H9 (cell line): ENCODE measurements around the gene PSMB7. TPM values are rescaled to one million over a fixed set of nuclear protein-coding genes. Genes with fewer than 3 reads are reported as not detected.

Experiments used
- DNase-seq: peaks from one replicate; pipeline ENCODE4 v3.0.0-alpha.2; 2017
- H2AFZ ChIP-seq: one replicate; pipeline ENCODE4 v1.6.1; 2013; ENCODE audit warnings: mild to moderate bottlenecking, low read length, control low read depth, moderate library complexity
- H2AK5ac ChIP-seq: 2 replicates; pipeline ENCODE4 v1.6.1; 2013; ENCODE audit warnings: low read length, control low read depth, mixed read lengths; ENCODE audit not compliant: insufficient read length
- H2BK120ac ChIP-seq: one replicate; pipeline ENCODE4 v1.6.1; 2013; ENCODE audit warnings: low read depth, mild to moderate bottlenecking, low read length, control low read depth, inconsistent platforms; ENCODE audit not compliant: poor library complexity, severe bottlenecking
- H2BK12ac ChIP-seq: 2 replicates; pipeline ENCODE4 v1.6.1; 2013; ENCODE audit warnings: low read length, control low read depth, mixed read lengths, low read depth; ENCODE audit not compliant: insufficient read length
- H2BK15ac ChIP-seq: 2 replicates; pipeline ENCODE4 v1.6.1; 2013; ENCODE audit warnings: low read depth, low read length, control low read depth
- H2BK20ac ChIP-seq: one replicate; pipeline ENCODE4 v1.6.1; 2013; ENCODE audit warnings: low read depth, mild to moderate bottlenecking, low read length, control low read depth, inconsistent platforms; ENCODE audit not compliant: poor library complexity, severe bottlenecking
- H2BK5ac ChIP-seq: 2 replicates; pipeline ENCODE4 v1.6.1; 2013; ENCODE audit warnings: low read length, control low read depth, mixed read lengths; ENCODE audit not compliant: insufficient read length
- H3K14ac ChIP-seq: 2 replicates; pipeline ENCODE4 v1.6.1; 2013; ENCODE audit warnings: low read length, control low read depth; ENCODE audit not compliant: insufficient read depth
- H3K18ac ChIP-seq: 2 replicates; pipeline ENCODE4 v1.6.1; 2013; ENCODE audit warnings: low read depth, mild to moderate bottlenecking, mixed read lengths, low read length, control low read depth; ENCODE audit not compliant: insufficient read length
- H3K23ac ChIP-seq: 2 replicates; pipeline ENCODE4 v1.6.1; 2013; ENCODE audit warnings: low read length, control low read depth, mixed read lengths, low read depth; ENCODE audit not compliant: insufficient read length
- H3K23me2 ChIP-seq: 2 replicates; pipeline ENCODE4 v1.6.1; 2013; ENCODE audit warnings: low read depth, mild to moderate bottlenecking, mixed read lengths, low read length, control low read depth; ENCODE audit not compliant: insufficient read length, poor library complexity, severe bottlenecking
- H3K27ac ChIP-seq: 2 replicates; pipeline ENCODE4 v1.5.1; 2013; ENCODE audit warnings: low read length, control low read depth, mixed read lengths, low read depth; ENCODE audit not compliant: insufficient read length
- H3K27me3 ChIP-seq: 2 replicates; pipeline ENCODE4 v1.6.1; 2013; ENCODE audit warnings: low read length, control low read depth, inconsistent platforms; ENCODE audit not compliant: insufficient read depth
- H3K4ac ChIP-seq: 2 replicates; pipeline ENCODE4 v1.6.1; 2013; ENCODE audit warnings: low read depth, mild to moderate bottlenecking, control low read depth, inconsistent platforms, low read length, moderate library complexity
- H3K4me1 ChIP-seq: 2 replicates; pipeline ENCODE4 v1.6.1; 2013; ENCODE audit warnings: low read length, control low read depth, inconsistent platforms; ENCODE audit not compliant: insufficient read depth
- H3K4me2 ChIP-seq: 2 replicates; pipeline ENCODE4 v1.6.1; 2013; ENCODE audit warnings: low read length, control low read depth, mixed read lengths; ENCODE audit not compliant: insufficient read length, insufficient read depth
- H3K56ac ChIP-seq: 2 replicates; pipeline ENCODE4 v1.6.1; 2013; ENCODE audit warnings: low read depth, mild to moderate bottlenecking, mixed read lengths, low read length, control low read depth; ENCODE audit not compliant: insufficient read length
- H3K79me1 ChIP-seq: 2 replicates; pipeline ENCODE4 v1.6.1; 2013; ENCODE audit warnings: low read depth, mild to moderate bottlenecking, moderate library complexity, low read length, control low read depth, inconsistent platforms; ENCODE audit not compliant: insufficient read depth, poor library complexity, severe bottlenecking
- H3K79me2 ChIP-seq: 2 replicates; pipeline ENCODE4 v1.6.1; 2013; ENCODE audit warnings: low read length, control low read depth, inconsistent platforms; ENCODE audit not compliant: insufficient read depth
- H3K9ac ChIP-seq: 2 replicates; pipeline ENCODE4 v1.6.1; 2013; ENCODE audit warnings: low read length, control low read depth, mixed read lengths; ENCODE audit not compliant: insufficient read length; ENCODE audit errors: extremely low read depth
- H3K9me3 ChIP-seq: one replicate; pipeline ENCODE4 v1.6.1; 2013; ENCODE audit warnings: low read depth, low read length, inconsistent platforms; ENCODE audit not compliant: control insufficient read depth
- H3T11ph ChIP-seq: one replicate; pipeline ENCODE4 v1.6.1; 2013; ENCODE audit warnings: mild to moderate bottlenecking, low read length, control low read depth, inconsistent platforms
- H4K20me1 ChIP-seq: one replicate; pipeline ENCODE4 v1.6.1; 2013; ENCODE audit not compliant: control insufficient read depth, insufficient read length, insufficient read depth
- H4K5ac ChIP-seq: 2 replicates; pipeline ENCODE4 v1.6.1; 2013; ENCODE audit warnings: low read depth, mild to moderate bottlenecking, mixed read lengths, low read length, control low read depth; ENCODE audit not compliant: insufficient read length
- H4K8ac ChIP-seq: replicated peaks from 2 replicates; pipeline ENCODE4 v1.6.1; 2013; ENCODE audit warnings: low read length, control low read depth, mixed read lengths, low read depth; ENCODE audit not compliant: insufficient read length
- H4K91ac ChIP-seq: 2 replicates; pipeline ENCODE4 v1.6.1; 2013; ENCODE audit warnings: low read depth, mild to moderate bottlenecking, moderate library complexity, mixed read lengths, low read length, control low read depth; ENCODE audit not compliant: insufficient read length
- H3K27ac Mint-ChIP-seq, 3 experiments: 2 replicates in 2 of 3; 3 replicates in 1 of 3; pipeline ENCODE4 v1.8.0; 2020 to 2021; ENCODE audit warnings: mixed read lengths in 3 of 3, mild to moderate bottlenecking in 1 of 3, moderate library complexity in 1 of 3
- H3K27me3 Mint-ChIP-seq: 2 replicates; pipeline ENCODE4 v1.8.0; 2021; ENCODE audit warnings: low read depth, mild to moderate bottlenecking, moderate library complexity, mixed read lengths
- H3K36me3 Mint-ChIP-seq, 3 experiments: 2 replicates in 2 of 3; 3 replicates in 1 of 3; pipeline ENCODE4 v1.8.0; 2020 to 2021; ENCODE audit warnings: low read depth in 3 of 3, mixed read lengths in 3 of 3; ENCODE audit not compliant: insufficient read depth in 1 of 3
- H3K4me1 Mint-ChIP-seq, 2 experiments: 2 replicates each; pipeline ENCODE4 v1.8.0; 2020; ENCODE audit warnings: mixed read lengths in 2 of 2
- H3K4me3 Mint-ChIP-seq, 2 experiments: 2 replicates in 1 of 2; 3 replicates in 1 of 2; pipeline ENCODE4 v1.8.0; 2020 to 2021; ENCODE audit warnings: mild to moderate bottlenecking in 2 of 2, mixed read lengths in 2 of 2, moderate library complexity in 1 of 2
- H3K9me3 Mint-ChIP-seq, 2 experiments: 2 replicates in 1 of 2; 3 replicates in 1 of 2; pipeline ENCODE4 v1.8.0; 2020; ENCODE audit warnings: mild to moderate bottlenecking in 2 of 2, mixed read lengths in 2 of 2, moderate library complexity in 1 of 2
- CTCF ChIP-seq: fragments of 200-600 bp; sonication (generic); conservative IDR thresholded peaks from 3 replicates; pipeline ENCODE4 v1.8.0; 2021; ENCODE audit warnings: antibody characterized with exemption, mild to moderate bottlenecking
- WGBS: extraction: QIAGEN DNeasy Blood & Tissue Kit; methylation state at CpG from one replicate; pipeline ENCODE4 v1.1.7; 2013; ENCODE audit warnings: missing lambda C conversion rate, low lambda C conversion rate, mixed read lengths; ENCODE audit not compliant: insufficient read length; ENCODE audit errors: extremely low coverage; 5-methylcytosine and 5-hydroxymethylcytosine counted together
- total RNA-seq: library from RNA; stranded (reverse); gene quantifications from 2 replicates; pipeline ENCODE4 v1.2.1, GENCODE V29; 2021

Gene PSMB7
- total RNA-seq, 1 experiment from 2014 or later: 209 TPM

DNA sequence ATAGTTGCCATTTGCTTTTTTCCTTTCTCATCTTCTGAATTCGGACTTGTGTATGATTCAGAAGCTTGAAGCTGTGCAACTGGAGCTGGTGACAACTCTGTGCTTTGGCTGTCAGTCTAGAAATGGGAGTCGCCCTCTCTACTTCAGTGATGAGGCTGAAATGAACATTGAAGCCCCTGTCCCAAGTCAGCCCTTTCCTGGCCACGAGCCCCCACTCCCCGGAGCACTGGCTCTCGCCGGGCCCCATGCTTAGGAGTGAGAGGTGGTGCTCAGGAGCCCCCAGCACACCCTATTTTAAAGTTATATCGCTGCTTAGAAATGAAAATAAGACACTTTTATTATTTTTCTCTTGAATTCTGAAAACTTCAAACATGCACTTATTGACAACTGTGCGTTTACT lies 66.0 kb downstream of the PSMB7 start:
- H4K91ac ChIP-seq: no peak overlapping the region
- H3K36me3 Mint-ChIP-seq: peaks cover 21 to 52% (median 47%) of the 10 kb centered on the region in 3 experiments; a peak in 6 of 7 replicates
- DNase-seq: no peak
- H2AFZ ChIP-seq: no peak overlapping the region
- no peak overlapping the region for H2BK20ac ChIP-seq
- H3K23me2 ChIP-seq: no peaks in the 10 kb centered on the region
- no peak overlapping the region for H3K56ac ChIP-seq
- no peak overlapping the region for H3K14ac ChIP-seq
- no peak overlapping the region for H3K9ac ChIP-seq
- H3K27me3 Mint-ChIP-seq: no peaks in the 10 kb centered on the region
- no peak overlapping the region for H2BK120ac ChIP-seq
- no peak overlapping the region for H3K27ac Mint-ChIP-seq
- H3K27ac ChIP-seq: no peak overlapping the region
- no peak overlapping the region for H2BK5ac ChIP-seq
- no peak overlapping the region for H4K8ac ChIP-seq
- no peaks in the 10 kb centered on the region for H4K20me1 ChIP-seq
- H3K9me3 ChIP-seq: no peaks in the 10 kb centered on the region
- no peak overlapping the region for H3K4ac ChIP-seq
- H3K79me1 ChIP-seq: no peaks in the 10 kb centered on the region
- H4K5ac ChIP-seq: no peak overlapping the region
- peaks cover 0 to 12% of the 10 kb centered on the region in 2 experiments; a peak in 2 of 4 replicates for H3K4me1 Mint-ChIP-seq
- no peaks in the 10 kb centered on the region for H3K9me3 Mint-ChIP-seq
- no peak overlapping the region for H2AK5ac ChIP-seq
- no peak overlapping the region for H3T11ph ChIP-seq
- no peak overlapping the region for H2BK12ac ChIP-seq
- no peak overlapping the region for H3K18ac ChIP-seq
- no peak overlapping the region for H3K4me2 ChIP-seq
- no peaks in the 10 kb centered on the region for H3K27me3 ChIP-seq
- no peak overlapping the region for H2BK15ac ChIP-seq
- H3K79me2 ChIP-seq: no peaks in the 10 kb centered on the region
- no peaks in the 10 kb centered on the region for H3K4me1 ChIP-seq
- H3K4me3 Mint-ChIP-seq: no peak overlapping the region
- no peak overlapping the region for H3K23ac ChIP-seq
- no peak for TF ChIP-seq CTCF
- WGBS: no CpG with 5 or more reads among the region's 8 CpGs
